AG04450 (cell line): ENCODE measurements around the gene MMP17. TPM values are rescaled to one million over a fixed set of nuclear protein-coding genes. Genes with fewer than 3 reads are reported as not detected.

Experiments
- CTCF ChIA-PET: fragments of 300-600, 350-600 bp; formaldehyde crosslinking; extraction: SDS; loops from one replicate; lab custom pipeline; 2022; ENCODE audit warnings: antibody characterized with exemption, inconsistent platforms; lab: Charles Lee
- POLR2A ChIA-PET: fragments of 350-600 bp; formaldehyde crosslinking; extraction: SDS; loops from one replicate; lab custom pipeline; 2021; ENCODE audit warnings: antibody characterized with exemption, inconsistent platforms; lab: Yijun Ruan, JAX
- DNase-seq: peaks from one replicate; pipeline ENCODE4 v3.0.0-alpha.2; 2011; ENCODE audit warnings: low read depth, low spot score
- H3K27ac ChIP-seq: one replicate; pipeline ENCODE4 v1.5.1; 2012; ENCODE audit warnings: low read depth, low read length, control low read depth
- H3K27me3 ChIP-seq: one replicate; pipeline ENCODE4 v1.6.0; 2012; ENCODE audit warnings: low read length; ENCODE audit not compliant: control insufficient read depth, insufficient read depth
- H3K4me3 ChIP-seq: 2 replicates; pipeline ENCODE4 v1.5.1; 2011; ENCODE audit warnings: mild to moderate bottlenecking, low read depth, low read length, control low read depth
- H3K9me3 ChIP-seq: 2 replicates; pipeline ENCODE4 v1.5.1; 2012; ENCODE audit warnings: low read length; ENCODE audit not compliant: control insufficient read depth, insufficient read depth
- polyA plus RNA-seq: library from polyadenylated mRNA; depleted of rRNA; stranded (reverse); fragments of >200 nt; gene quantifications from 2 replicates; pipeline ENCODE4 v1.2.3, GENCODE V29; 2011; rRNA removed
- small RNA-seq: library from RNA; depleted of rRNA; stranded (forward); fragments of <200 nt; gene quantifications from one replicate; pipeline ENCODE3, GENCODE V24; 2012; ENCODE audit warnings: low read depth; ENCODE audit not compliant: insufficient read length
- TF ChIP-seq, protein P1 (sequence below): IDR thresholded peaks from 2 replicates; pipeline ENCODE4 v1.5.1; 2011; ENCODE audit warnings: low read depth, low read length, control low read depth, inconsistent platforms

MMP17 gene
- polyA plus RNA-seq, 1 experiment = 9.9 TPM

DNA sequence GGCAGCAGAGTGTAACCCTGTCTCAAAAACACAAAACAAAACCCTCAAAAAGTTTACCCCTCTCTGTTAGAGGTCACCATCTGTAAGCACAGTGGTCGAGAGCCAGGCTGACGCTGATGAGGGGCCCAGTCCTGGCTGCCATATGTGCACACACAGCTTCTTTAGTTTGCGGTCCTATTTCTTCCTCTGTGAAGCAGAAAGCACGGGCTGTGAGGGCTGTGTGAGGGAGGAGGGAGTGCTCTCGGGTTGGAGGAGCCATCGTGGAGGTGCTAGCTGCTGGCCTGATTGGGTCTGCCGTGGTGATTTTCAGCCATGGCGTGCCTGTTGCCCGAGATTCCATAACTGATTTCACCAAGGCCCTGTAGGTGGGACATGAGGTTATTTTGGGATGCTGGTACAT, 69.7 kb downstream of the MMP17 start:
- Histone ChIP-seq H3K4me3 (no peak overlapping the region), H3K27ac (no peak overlapping the region), H3K9me3 (no peaks in the 10 kb centered on the region; the same call in 1 of the 2 replicates), H3K27me3 (no peaks in the 10 kb centered on the region)
- CTCF ChIA-PET = no interaction called here
- DNase-seq = no peak
- TF ChIP-seq, protein P1, sequence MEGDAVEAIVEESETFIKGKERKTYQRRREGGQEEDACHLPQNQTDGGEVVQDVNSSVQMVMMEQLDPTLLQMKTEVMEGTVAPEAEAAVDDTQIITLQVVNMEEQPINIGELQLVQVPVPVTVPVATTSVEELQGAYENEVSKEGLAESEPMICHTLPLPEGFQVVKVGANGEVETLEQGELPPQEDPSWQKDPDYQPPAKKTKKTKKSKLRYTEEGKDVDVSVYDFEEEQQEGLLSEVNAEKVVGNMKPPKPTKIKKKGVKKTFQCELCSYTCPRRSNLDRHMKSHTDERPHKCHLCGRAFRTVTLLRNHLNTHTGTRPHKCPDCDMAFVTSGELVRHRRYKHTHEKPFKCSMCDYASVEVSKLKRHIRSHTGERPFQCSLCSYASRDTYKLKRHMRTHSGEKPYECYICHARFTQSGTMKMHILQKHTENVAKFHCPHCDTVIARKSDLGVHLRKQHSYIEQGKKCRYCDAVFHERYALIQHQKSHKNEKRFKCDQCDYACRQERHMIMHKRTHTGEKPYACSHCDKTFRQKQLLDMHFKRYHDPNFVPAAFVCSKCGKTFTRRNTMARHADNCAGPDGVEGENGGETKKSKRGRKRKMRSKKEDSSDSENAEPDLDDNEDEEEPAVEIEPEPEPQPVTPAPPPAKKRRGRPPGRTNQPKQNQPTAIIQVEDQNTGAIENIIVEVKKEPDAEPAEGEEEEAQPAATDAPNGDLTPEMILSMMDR = no peak
- POLR2A ChIA-PET = no interaction called here

DNA sequence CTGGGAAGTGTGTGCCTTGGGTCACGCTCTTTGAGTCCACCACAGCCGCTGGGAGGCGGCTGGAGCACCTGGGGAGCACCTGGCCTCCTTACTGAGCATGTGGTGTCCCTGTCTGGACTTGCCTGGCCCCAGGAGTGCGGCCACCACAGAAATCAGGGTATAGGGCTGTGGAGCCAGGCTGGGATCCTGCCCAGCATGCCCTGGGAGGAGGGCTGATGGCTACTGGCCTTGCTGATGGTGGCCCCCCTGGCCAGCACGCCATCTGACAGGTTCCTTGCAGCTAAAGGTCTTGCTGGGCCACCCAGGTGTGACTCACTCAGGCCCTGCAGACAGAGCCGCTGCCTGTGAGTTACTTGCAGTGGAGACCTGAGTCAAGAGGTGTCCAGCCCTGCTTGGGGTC, 72.2 kb downstream of the MMP17 start:
- H3K27me3 ChIP-seq = no peaks in the 10 kb centered on the region
- TF ChIP-seq, protein P1 = no peak
- DNase-seq = no peak
- H3K9me3 ChIP-seq = no peaks in the 10 kb centered on the region; the same call in 1 of the 2 replicates
- ChIA-PET POLR2A (no interaction called here), CTCF (no interaction called here)
- H3K27ac ChIP-seq = no peak overlapping the region
- H3K4me3 ChIP-seq = no peak overlapping the region

Small RNA genes lying within 50 kb of the gene (small RNA-seq; reads per million reads assigned to genes)
- gene RNA5SP378 = not detected
- gene RNU6-1017P = not detected

Other genes with a start within 250 kb of the MMP17 start
- 12.5 and 13.4 TPM in 2 replicates for gene SFSWAP, start 117.3 kb upstream of the MMP17 start, polyA plus RNA-seq
- 4.6 and 6.6 TPM in 2 replicates for gene ULK1, start 66.2 kb downstream of the MMP17 start, polyA plus RNA-seq
- 11.4 and 13.7 TPM in 2 replicates for gene PUS1, start 100.9 kb downstream of the MMP17 start, polyA plus RNA-seq
- 5.4 and 7.3 TPM in 2 replicates for gene EP400, start 121.5 kb downstream of the MMP17 start, polyA plus RNA-seq